Calu3 (cell line): ENCODE data around the gene TMEM221. TPM values are rescaled to one million over a fixed set of nuclear protein-coding genes. Genes with fewer than 3 reads are reported as not detected.
A peak's percentile ranks its signal among the peaks of the same experiment; 100 is the strongest.
"Not testable (repeated sequence)": the region's sequence is repeated elsewhere in the genome, so short reads cannot be mapped to it uniquely, and the experiment has no call there.

Experiments used
- BruUV-seq: library from RNA; stranded (reverse); fragments of 400-500 nt; replicated peaks from 2 replicates; lab custom pipeline; 2021; lab: Mats Ljungman, UMichigan
- CTCF ChIA-PET: fragments of 300-600 bp; sonication (Branson Sonifier 250); formaldehyde crosslinking; loops from one replicate; lab custom pipeline; 2022; ENCODE audit warnings: antibody characterized with exemption; lab: Charles Lee
- DNase-seq: peaks from one replicate; pipeline ENCODE4 v3.0.0; 2022
- H3K27ac Mint-ChIP-seq: one replicate; pipeline ENCODE4 v1.8.0; 2022; ENCODE audit warnings: mixed read lengths; ENCODE audit not compliant: unreplicated experiment
- H3K27me3 Mint-ChIP-seq: one replicate; pipeline ENCODE4 v1.8.0; 2022; ENCODE audit warnings: mixed read lengths; ENCODE audit not compliant: unreplicated experiment
- H3K36me3 Mint-ChIP-seq: one replicate; pipeline ENCODE4 v1.8.0; 2022; ENCODE audit warnings: mild to moderate bottlenecking, moderate library complexity, mixed read lengths; ENCODE audit not compliant: insufficient read depth, unreplicated experiment
- H3K4me1 Mint-ChIP-seq: one replicate; pipeline ENCODE4 v1.8.0; 2022; ENCODE audit warnings: mild to moderate bottlenecking, low read depth, mixed read lengths; ENCODE audit not compliant: unreplicated experiment
- H3K4me3 Mint-ChIP-seq: one replicate; pipeline ENCODE4 v1.8.0; 2022; ENCODE audit warnings: mild to moderate bottlenecking, low read depth, moderate library complexity, mixed read lengths; ENCODE audit not compliant: unreplicated experiment
- H3K9me3 Mint-ChIP-seq: one replicate; pipeline ENCODE4 v1.8.0; 2022; ENCODE audit warnings: low read depth, mixed read lengths; ENCODE audit not compliant: unreplicated experiment
- intact Hi-C: fragments of 100-400 bp; cut with micrococcal nuclease; formaldehyde crosslinking; loops from one replicate; pipeline ENCODE4 v1.10.0; 2022; ENCODE audit not compliant: unreplicated experiment
- total RNA-seq: library from RNA; stranded (reverse); gene quantifications from 2 replicates; pipeline ENCODE4 v1.2.3, GENCODE V29; 2022
- TF ChIP-seq, protein P1 (sequence below): fragments of 200-600 bp; IDR thresholded peaks from one replicate; pipeline ENCODE4 v1.8.0; 2022; ENCODE audit warnings: antibody characterized with exemption; ENCODE audit not compliant: unreplicated experiment

Gene TMEM221
- total RNA-seq, 1 experiment from 2014 or later = 0.59 TPM

DNA sequence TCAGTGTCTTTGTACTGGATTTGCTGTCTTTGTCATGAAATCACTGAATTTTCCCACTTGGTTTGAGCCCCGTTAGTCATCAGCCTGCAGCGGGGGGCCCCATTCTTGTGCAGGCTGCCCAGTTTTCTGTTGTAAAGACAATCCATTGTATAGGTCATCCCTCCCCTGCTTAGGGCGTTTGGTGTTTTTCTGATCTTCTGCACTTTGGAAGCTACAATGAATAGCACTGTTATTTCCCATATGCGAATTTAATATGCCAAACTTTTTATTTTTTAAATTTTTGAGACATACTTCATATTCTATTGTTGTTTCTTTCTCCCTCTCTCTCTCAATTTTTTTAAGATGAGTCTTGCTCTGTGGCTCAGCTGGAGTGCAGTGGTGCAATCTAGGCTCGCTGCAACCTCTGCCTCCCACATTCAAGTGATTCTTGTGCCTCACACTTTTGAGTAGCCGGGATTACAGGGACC is 30.9 kb upstream of the TMEM221 start:
- H3K4me1 Mint-ChIP-seq = peaks cover 25% of the 10 kb centered on the region
- CTCF ChIA-PET = interaction anchor here (0.6 kb wide), 1 partner anchor 30 kb away, joined by 4 read pairs; no protein-coding TSS in a partner anchor

DNA sequence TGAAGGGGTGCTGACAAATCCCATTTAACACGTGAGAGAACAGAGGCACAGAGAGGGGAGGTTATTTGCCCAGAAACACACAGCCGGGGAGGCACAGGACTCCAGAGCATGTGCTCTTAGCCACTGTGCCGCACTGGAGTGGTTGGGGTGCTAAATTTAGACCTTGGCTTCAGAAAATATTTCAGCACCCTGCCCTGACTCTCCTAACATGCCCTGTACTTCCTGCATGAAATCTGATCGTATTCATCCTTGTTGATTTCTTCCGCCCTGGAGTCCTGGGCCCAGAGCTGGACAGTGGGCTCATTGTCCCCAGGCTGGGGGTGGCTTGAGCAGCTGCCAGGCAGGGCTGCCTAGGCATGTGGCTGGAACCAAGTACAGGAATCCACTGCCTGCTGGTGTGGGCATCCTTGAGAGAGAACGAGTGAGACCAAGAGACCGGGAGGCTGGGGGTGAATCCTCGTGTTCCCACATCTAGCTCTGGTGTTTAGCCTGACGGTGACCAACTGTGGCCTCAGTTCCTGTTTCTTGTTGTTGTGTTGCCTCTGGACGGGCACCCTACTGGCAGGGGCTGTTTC is 27.2 kb upstream of the TMEM221 start:
- TF ChIP-seq, protein P1, sequence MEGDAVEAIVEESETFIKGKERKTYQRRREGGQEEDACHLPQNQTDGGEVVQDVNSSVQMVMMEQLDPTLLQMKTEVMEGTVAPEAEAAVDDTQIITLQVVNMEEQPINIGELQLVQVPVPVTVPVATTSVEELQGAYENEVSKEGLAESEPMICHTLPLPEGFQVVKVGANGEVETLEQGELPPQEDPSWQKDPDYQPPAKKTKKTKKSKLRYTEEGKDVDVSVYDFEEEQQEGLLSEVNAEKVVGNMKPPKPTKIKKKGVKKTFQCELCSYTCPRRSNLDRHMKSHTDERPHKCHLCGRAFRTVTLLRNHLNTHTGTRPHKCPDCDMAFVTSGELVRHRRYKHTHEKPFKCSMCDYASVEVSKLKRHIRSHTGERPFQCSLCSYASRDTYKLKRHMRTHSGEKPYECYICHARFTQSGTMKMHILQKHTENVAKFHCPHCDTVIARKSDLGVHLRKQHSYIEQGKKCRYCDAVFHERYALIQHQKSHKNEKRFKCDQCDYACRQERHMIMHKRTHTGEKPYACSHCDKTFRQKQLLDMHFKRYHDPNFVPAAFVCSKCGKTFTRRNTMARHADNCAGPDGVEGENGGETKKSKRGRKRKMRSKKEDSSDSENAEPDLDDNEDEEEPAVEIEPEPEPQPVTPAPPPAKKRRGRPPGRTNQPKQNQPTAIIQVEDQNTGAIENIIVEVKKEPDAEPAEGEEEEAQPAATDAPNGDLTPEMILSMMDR = no peak
- peaks cover 55% of the 10 kb centered on the region for H3K36me3 Mint-ChIP-seq
- BruUV-seq = no TSS peak
- no peaks in the 10 kb centered on the region for H3K9me3 Mint-ChIP-seq
- intact Hi-C loops = loop anchor here (5.0 kb wide), 1 partner anchor 37 kb away; the partner anchor contains the start of gene PGLS
- H3K27me3 Mint-ChIP-seq = no peaks in the 10 kb centered on the region
- CTCF ChIA-PET = interaction anchor here (0.5 to 1.4 kb wide), 4 partner anchors 21 to 829 kb away, joined by 3 to 6 read pairs (median 4); no protein-coding TSS in a partner anchor
- peak overlapping the region; percentile 95 for H3K27ac Mint-ChIP-seq
- peaks cover 14% of the 10 kb centered on the region for H3K4me1 Mint-ChIP-seq
- DNase-seq = peak; percentile 90
- H3K4me3 Mint-ChIP-seq = peak overlapping the region; percentile 32

More for the DNA sequence above, 30.9 kb upstream of the TMEM221 start:
- intact Hi-C loops = loop anchor here (5.0 kb wide), 1 partner anchor 33 kb away; the partner anchor contains the start of gene PGLS
- Mint-ChIP-seq H3K36me3 (peaks cover 36% of the 10 kb centered on the region), H3K4me3 (no peak overlapping the region), H3K27ac (no peak overlapping the region), H3K27me3 (no peaks in the 10 kb centered on the region), H3K9me3 (no peaks in the 10 kb centered on the region)
- TF ChIP-seq, protein P1 = no peak
- BruUV-seq = no TSS peak
- DNase-seq = no peak

DNA sequence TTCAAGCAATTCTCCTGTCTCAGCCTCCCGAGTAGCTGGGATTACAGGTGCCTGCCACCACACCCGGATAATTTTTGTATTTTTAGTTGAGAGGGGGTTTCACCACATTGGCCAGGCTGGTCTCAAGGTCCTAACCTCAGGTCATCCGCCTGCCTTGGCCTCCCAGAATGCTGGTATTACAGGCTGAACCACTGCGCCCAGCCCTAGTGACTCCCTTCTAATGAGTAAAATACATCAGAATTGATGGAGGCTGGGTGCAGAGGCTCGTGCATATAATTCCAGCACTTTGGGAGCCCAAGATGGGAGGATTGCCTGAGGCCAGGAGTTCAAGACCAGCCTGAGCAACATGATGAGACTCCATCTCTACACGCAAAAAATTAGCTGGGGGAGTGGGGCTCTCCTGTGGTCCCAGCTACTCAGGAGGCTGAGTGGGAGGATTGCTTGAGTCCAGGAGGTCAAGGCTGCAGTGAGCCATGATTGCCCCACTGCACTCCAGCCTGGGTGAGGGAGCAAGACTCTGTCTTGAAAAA is 26.6 kb upstream of the TMEM221 start:
- not testable (repeated sequence) for H3K27me3 Mint-ChIP-seq, BruUV-seq, H3K9me3 Mint-ChIP-seq, DNase-seq, H3K4me3 Mint-ChIP-seq
- H3K4me1 Mint-ChIP-seq = peaks cover 14% of the 10 kb centered on the region
- intact Hi-C loops = loop anchor here (5.0 kb wide), 1 partner anchor 37 kb away; the partner anchor contains the start of gene PGLS
- H3K36me3 Mint-ChIP-seq = peaks cover 60% of the 10 kb centered on the region
- peak overlapping the region; percentile 95 for H3K27ac Mint-ChIP-seq
- CTCF ChIA-PET = interaction anchor here (0.5 to 1.4 kb wide), 3 partner anchors 21 to 830 kb away, joined by 3 to 6 read pairs (median 4); no protein-coding TSS in a partner anchor

DNA sequence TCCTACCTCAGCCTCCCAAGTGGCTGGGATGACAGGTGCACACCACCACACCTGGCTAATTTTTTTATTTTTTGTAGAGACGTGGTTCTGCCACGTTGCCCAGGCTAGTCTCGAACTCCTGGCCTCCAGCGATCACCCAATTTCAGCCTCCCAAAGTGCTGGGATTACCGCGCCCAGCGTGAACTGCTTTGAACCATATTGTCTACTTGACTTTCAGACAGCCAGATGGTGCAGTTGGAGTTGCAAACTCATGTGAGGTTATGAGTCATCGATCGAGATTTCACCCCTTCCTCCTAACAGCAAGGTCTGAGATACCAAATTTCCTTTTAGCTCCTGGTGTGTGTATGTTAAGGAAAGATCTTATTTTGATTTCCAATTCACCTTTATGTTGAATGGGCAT is 24.6 kb upstream of the TMEM221 start:
- peaks cover 23% of the 10 kb centered on the region for H3K4me1 Mint-ChIP-seq
- H3K27me3 Mint-ChIP-seq = no peaks in the 10 kb centered on the region
- intact Hi-C loops = no loop called here
- CTCF ChIA-PET = interaction anchor here (0.6 to 1.4 kb wide), 2 partner anchors 23 to 358 kb away, joined by 4 to 11 read pairs; no protein-coding TSS in a partner anchor
- TF ChIP-seq, protein P1 = no peak
- H3K36me3 Mint-ChIP-seq = peaks cover 61% of the 10 kb centered on the region
- peak; percentile 54 for DNase-seq
- H3K9me3 Mint-ChIP-seq = no peaks in the 10 kb centered on the region
- H3K4me3 Mint-ChIP-seq = peak overlapping the region; percentile 56
- BruUV-seq = no TSS peak
- H3K27ac Mint-ChIP-seq = peak overlapping the region; percentile 90
